HEK293 (cell line): ENCODE measurements around the gene HES7.

Experiments
- CTCF ChIA-PET: fragments of 350-600 bp; formaldehyde crosslinking; extraction: SDS; loops from one replicate; lab custom pipeline; 2021; ENCODE audit warnings: antibody characterized with exemption; lab: Yijun Ruan, JAX
- POLR2A ChIA-PET: fragments of 300-600 bp; formaldehyde crosslinking; extraction: SDS; loops from one replicate; lab custom pipeline; 2020; ENCODE audit warnings: antibody characterized with exemption, inconsistent platforms; lab: Yijun Ruan, JAX
- H3K27ac ChIP-seq: fragments of 200-500 bp; sonication (Bioruptor generic); 2 replicates; pipeline ENCODE4 v1.5.1; 2014; ENCODE audit warnings: low read depth, low read length, control low read depth, inconsistent platforms; ENCODE audit errors: extremely low read depth
- H3K36me3 ChIP-seq, 2 experiments: fragments of 200-500 bp in 1 of 2; sonication (Bioruptor generic) in 1 of 2; 1 replicate in 1 of 2; 2 replicates in 1 of 2; pipeline ENCODE4 v1.5.1; 2014 to 2017; ENCODE audit warnings: inconsistent platforms in 2 of 2, low read length in 2 of 2; ENCODE audit not compliant: control insufficient read depth in 2 of 2, insufficient read depth in 1 of 2
- H3K4me1 ChIP-seq: fragments of 200-500 bp; sonication (Bioruptor generic); 2 replicates; pipeline ENCODE4 v1.5.1; 2014; ENCODE audit warnings: mild to moderate bottlenecking, low read length, inconsistent platforms; ENCODE audit not compliant: control insufficient read depth, insufficient read depth
- H3K4me3 ChIP-seq: 2 replicates; pipeline ENCODE4 v1.5.1; 2011; ENCODE audit warnings: low read depth, mild to moderate bottlenecking, control low read depth, low read length, moderate library complexity
- H3K9me3 ChIP-seq: fragments of 200-500 bp; sonication (Bioruptor generic); 2 replicates; pipeline ENCODE4 v1.5.1; 2014; ENCODE audit warnings: low read depth, low read length, inconsistent platforms; ENCODE audit not compliant: control insufficient read depth, insufficient read depth
- AEBP2 ChIP-seq: fragments of 450-650 bp; formaldehyde crosslinking; IDR thresholded peaks from 2 replicates; pipeline ENCODE4 v1.5.1; 2016; ENCODE audit warnings: missing biosample characterization, missing genetic modification characterization, borderline replicate concordance
- BCL11B ChIP-seq: fragments of 450-650 bp; formaldehyde crosslinking; IDR thresholded peaks from 2 replicates; pipeline ENCODE4 v1.5.1; 2016; ENCODE audit warnings: low read depth, missing biosample characterization, missing genetic modification characterization
- IKZF3 ChIP-seq: fragments of 450-650 bp; IDR thresholded peaks from 2 replicates; pipeline ENCODE4 v1.5.0; 2018; ENCODE audit warnings: missing biosample characterization, mild to moderate bottlenecking, missing genetic modification characterization, moderate library complexity
- KLF7 ChIP-seq: fragments of 450-650 bp; formaldehyde crosslinking; IDR thresholded peaks from 2 replicates; pipeline ENCODE4 v1.5.1; 2016; ENCODE audit warnings: missing biosample characterization, missing genetic modification characterization, borderline replicate concordance
- MYNN ChIP-seq: fragments of 450-650 bp; formaldehyde crosslinking; IDR thresholded peaks from 2 replicates; pipeline ENCODE4 v1.5.1; 2016; ENCODE audit warnings: missing biosample characterization, missing genetic modification characterization, borderline replicate concordance
- ZBTB44 ChIP-seq: fragments of 450-650 bp; IDR thresholded peaks from 2 replicates; pipeline ENCODE4 v1.5.1; 2018; ENCODE audit warnings: missing biosample characterization, mild to moderate bottlenecking, missing genetic modification characterization
- ZNF114 ChIP-seq: fragments of 450-650 bp; formaldehyde crosslinking; IDR thresholded peaks from 2 replicates; pipeline ENCODE4 v1.5.0; 2017; ENCODE audit warnings: missing biosample characterization, missing genetic modification characterization
- ZNF132 ChIP-seq: fragments of 450-650 bp; formaldehyde crosslinking; IDR thresholded peaks from 2 replicates; pipeline ENCODE4 v1.5.1; 2017; ENCODE audit warnings: missing biosample characterization, missing genetic modification characterization, borderline replicate concordance
- ZNF24 ChIP-seq: fragments of 450-650 bp; formaldehyde crosslinking; IDR thresholded peaks from 2 replicates; pipeline ENCODE4 v1.5.1; 2016; ENCODE audit warnings: missing biosample characterization, missing genetic modification characterization
- ZNF292 ChIP-seq: fragments of 450-650 bp; formaldehyde crosslinking; IDR thresholded peaks from 2 replicates; pipeline ENCODE4 v1.5.1; 2016; ENCODE audit warnings: low read depth, missing biosample characterization, missing genetic modification characterization, borderline replicate concordance
- ZNF311 ChIP-seq: fragments of 450-650 bp; formaldehyde crosslinking; IDR thresholded peaks from 2 replicates; pipeline ENCODE4 v1.5.1; 2017; ENCODE audit warnings: missing biosample characterization, missing genetic modification characterization, borderline replicate concordance
- ZNF404 ChIP-seq: fragments of 450-650 bp; formaldehyde crosslinking; IDR thresholded peaks from 2 replicates; pipeline ENCODE4 v1.5.1; 2017; ENCODE audit warnings: missing biosample characterization, missing genetic modification characterization
- ZNF433 ChIP-seq: fragments of 450-650 bp; formaldehyde crosslinking; IDR thresholded peaks from 2 replicates; pipeline ENCODE4 v1.5.1; 2016; ENCODE audit warnings: missing biosample characterization, missing genetic modification characterization, low read depth
- ZNF473 ChIP-seq: fragments of 450-650 bp; formaldehyde crosslinking; IDR thresholded peaks from 2 replicates; pipeline ENCODE4 v1.5.1; 2017; ENCODE audit warnings: missing biosample characterization, missing genetic modification characterization
- ZNF621 ChIP-seq: fragments of 450-650 bp; formaldehyde crosslinking; IDR thresholded peaks from 2 replicates; pipeline ENCODE4 v1.5.1; 2017; ENCODE audit warnings: missing biosample characterization, missing genetic modification characterization
- ZNF626 ChIP-seq: fragments of 450-650 bp; sonication (Bioruptor Pico); formaldehyde crosslinking; IDR thresholded peaks from 2 replicates; pipeline ENCODE4 v1.5.1; 2018; ENCODE audit warnings: missing biosample characterization, missing genetic modification characterization, inconsistent platforms
- ZNF629 ChIP-seq: fragments of 450-650 bp; formaldehyde crosslinking; IDR thresholded peaks from 2 replicates; pipeline ENCODE4 v1.5.1; 2017; ENCODE audit warnings: missing biosample characterization, missing genetic modification characterization
- ZNF658 ChIP-seq: fragments of 450-650 bp; formaldehyde crosslinking; IDR thresholded peaks from 2 replicates; pipeline ENCODE4; 2016; ENCODE audit warnings: missing biosample characterization, missing genetic modification characterization
- ZNF777 ChIP-seq: fragments of 450-650 bp; formaldehyde crosslinking; IDR thresholded peaks from 2 replicates; pipeline ENCODE4 v1.5.1; 2017; ENCODE audit warnings: missing biosample characterization, missing genetic modification characterization, borderline replicate concordance
- ZNF837 ChIP-seq: fragments of 450-650 bp; formaldehyde crosslinking; IDR thresholded peaks from 2 replicates; pipeline ENCODE4 v1.5.1; 2016; ENCODE audit warnings: missing biosample characterization, missing genetic modification characterization
- ZSCAN5A ChIP-seq: fragments of 450-650 bp; formaldehyde crosslinking; IDR thresholded peaks from 2 replicates; pipeline ENCODE4 v1.5.1; 2016; ENCODE audit warnings: missing biosample characterization, missing genetic modification characterization
- TF ChIP-seq, protein P1 (sequence below): fragments of 450-650 bp; formaldehyde crosslinking; IDR thresholded peaks from 2 replicates; pipeline ENCODE4 v1.5.1; 2016; ENCODE audit warnings: missing biosample characterization, missing genetic modification characterization
- TF ChIP-seq, protein P2 (sequence below): fragments of 450-650 bp; formaldehyde crosslinking; conservative IDR thresholded peaks from 2 replicates; pipeline ENCODE4 v1.5.1; 2016; ENCODE audit warnings: low read depth, missing biosample characterization, missing genetic modification characterization
- TF ChIP-seq, protein P3 (sequence below): fragments of 450-650 bp; formaldehyde crosslinking; IDR thresholded peaks from 2 replicates; pipeline ENCODE4 v1.5.1; 2016; ENCODE audit warnings: missing biosample characterization, missing genetic modification characterization

The HES7 gene

GRCh38 chr17:8072341-8072728 lies 51.6 kb downstream of the HES7 start:
- H3K4me1 ChIP-seq, result no peaks in the 10 kb centered on the region
- H3K27ac ChIP-seq, result no peak overlapping the region
- H3K4me3 ChIP-seq, result no peak overlapping the region
- ChIA-PET CTCF (interaction anchor here (0.9 to 27.3 kb wide), 5 partner anchors 8 to 47 kb away, joined by 3 to 561 read pairs (median 76); partner anchors contain the start of genes ALOX12B and ALOXE3), POLR2A (no interaction called here)
- H3K36me3 ChIP-seq, result no peaks in the 10 kb centered on the region
- no peaks in the 10 kb centered on the region for H3K9me3 ChIP-seq
- TF ChIP-seq, protein P1, sequence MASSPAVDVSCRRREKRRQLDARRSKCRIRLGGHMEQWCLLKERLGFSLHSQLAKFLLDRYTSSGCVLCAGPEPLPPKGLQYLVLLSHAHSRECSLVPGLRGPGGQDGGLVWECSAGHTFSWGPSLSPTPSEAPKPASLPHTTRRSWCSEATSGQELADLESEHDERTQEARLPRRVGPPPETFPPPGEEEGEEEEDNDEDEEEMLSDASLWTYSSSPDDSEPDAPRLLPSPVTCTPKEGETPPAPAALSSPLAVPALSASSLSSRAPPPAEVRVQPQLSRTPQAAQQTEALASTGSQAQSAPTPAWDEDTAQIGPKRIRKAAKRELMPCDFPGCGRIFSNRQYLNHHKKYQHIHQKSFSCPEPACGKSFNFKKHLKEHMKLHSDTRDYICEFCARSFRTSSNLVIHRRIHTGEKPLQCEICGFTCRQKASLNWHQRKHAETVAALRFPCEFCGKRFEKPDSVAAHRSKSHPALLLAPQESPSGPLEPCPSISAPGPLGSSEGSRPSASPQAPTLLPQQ (tag by site-specific recombination), result no peak
- no peak for TF ChIP-seq ZNF292 (tag by site-specific recombination)
- no peak for TF ChIP-seq ZNF132 (tag by site-specific recombination)
- TF ChIP-seq AEBP2 (tag by site-specific recombination), result no peak
- TF ChIP-seq ZNF433 (tag by site-specific recombination), result no peak
- TF ChIP-seq ZNF837 (tag by site-specific recombination), result no peak
- TF ChIP-seq, protein P2, sequence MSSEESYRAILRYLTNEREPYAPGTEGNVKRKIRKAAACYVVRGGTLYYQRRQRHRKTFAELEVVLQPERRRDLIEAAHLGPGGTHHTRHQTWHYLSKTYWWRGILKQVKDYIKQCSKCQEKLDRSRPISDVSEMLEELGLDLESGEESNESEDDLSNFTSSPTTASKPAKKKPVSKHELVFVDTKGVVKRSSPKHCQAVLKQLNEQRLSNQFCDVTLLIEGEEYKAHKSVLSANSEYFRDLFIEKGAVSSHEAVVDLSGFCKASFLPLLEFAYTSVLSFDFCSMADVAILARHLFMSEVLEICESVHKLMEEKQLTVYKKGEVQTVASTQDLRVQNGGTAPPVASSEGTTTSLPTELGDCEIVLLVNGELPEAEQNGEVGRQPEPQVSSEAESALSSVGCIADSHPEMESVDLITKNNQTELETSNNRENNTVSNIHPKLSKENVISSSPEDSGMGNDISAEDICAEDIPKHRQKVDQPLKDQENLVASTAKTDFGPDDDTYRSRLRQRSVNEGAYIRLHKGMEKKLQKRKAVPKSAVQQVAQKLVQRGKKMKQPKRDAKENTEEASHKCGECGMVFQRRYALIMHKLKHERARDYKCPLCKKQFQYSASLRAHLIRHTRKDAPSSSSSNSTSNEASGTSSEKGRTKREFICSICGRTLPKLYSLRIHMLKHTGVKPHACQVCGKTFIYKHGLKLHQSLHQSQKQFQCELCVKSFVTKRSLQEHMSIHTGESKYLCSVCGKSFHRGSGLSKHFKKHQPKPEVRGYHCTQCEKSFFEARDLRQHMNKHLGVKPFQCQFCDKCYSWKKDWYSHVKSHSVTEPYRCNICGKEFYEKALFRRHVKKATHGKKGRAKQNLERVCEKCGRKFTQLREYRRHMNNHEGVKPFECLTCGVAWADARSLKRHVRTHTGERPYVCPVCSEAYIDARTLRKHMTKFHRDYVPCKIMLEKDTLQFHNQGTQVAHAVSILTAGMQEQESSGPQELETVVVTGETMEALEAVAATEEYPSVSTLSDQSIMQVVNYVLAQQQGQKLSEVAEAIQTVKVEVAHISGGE (tag by site-specific recombination), result no peak
- no peak for TF ChIP-seq ZNF473 (tag by site-specific recombination)
- TF ChIP-seq ZSCAN5A (tag by site-specific recombination), result no peak
- TF ChIP-seq ZNF311 (tag by site-specific recombination), result no peak
- no peak for TF ChIP-seq ZNF114 (tag by site-specific recombination)
- no peak for TF ChIP-seq ZNF658 (tag by site-specific recombination)
- TF ChIP-seq IKZF3 (tag by site-specific recombination), result no peak

- no peak overlapping the region for H3K4me3 ChIP-seq
- H3K27ac ChIP-seq, result no peak overlapping the region
- no peaks in the 10 kb centered on the region for H3K4me1 ChIP-seq
- ChIA-PET POLR2A (no interaction called here), CTCF (interaction anchor here (0.6 to 27.3 kb wide), 7 partner anchors 8 to 1318 kb away, joined by 3 to 561 read pairs (median 54); partner anchors contain the start of genes ALOX12B and ALOXE3)
- no peaks in the 10 kb centered on the region for H3K36me3 ChIP-seq
- no peaks in the 10 kb centered on the region for H3K9me3 ChIP-seq
- TF ChIP-seq ZBTB44 (tag by site-specific recombination) (no peak), MYNN (tag by site-specific recombination) (no peak), ZNF24 (tag by site-specific recombination) (no peak), KLF7 (tag by site-specific recombination) (no peak), ZNF626 (tag by site-specific recombination) (no peak), ZNF404 (tag by site-specific recombination) (no peak), ZNF621 (tag by site-specific recombination) (no peak), BCL11B (tag by site-specific recombination) (no peak), ZNF629 (tag by site-specific recombination) (no peak), ZNF777 (tag by site-specific recombination) (no peak)
- TF ChIP-seq, protein P3, sequence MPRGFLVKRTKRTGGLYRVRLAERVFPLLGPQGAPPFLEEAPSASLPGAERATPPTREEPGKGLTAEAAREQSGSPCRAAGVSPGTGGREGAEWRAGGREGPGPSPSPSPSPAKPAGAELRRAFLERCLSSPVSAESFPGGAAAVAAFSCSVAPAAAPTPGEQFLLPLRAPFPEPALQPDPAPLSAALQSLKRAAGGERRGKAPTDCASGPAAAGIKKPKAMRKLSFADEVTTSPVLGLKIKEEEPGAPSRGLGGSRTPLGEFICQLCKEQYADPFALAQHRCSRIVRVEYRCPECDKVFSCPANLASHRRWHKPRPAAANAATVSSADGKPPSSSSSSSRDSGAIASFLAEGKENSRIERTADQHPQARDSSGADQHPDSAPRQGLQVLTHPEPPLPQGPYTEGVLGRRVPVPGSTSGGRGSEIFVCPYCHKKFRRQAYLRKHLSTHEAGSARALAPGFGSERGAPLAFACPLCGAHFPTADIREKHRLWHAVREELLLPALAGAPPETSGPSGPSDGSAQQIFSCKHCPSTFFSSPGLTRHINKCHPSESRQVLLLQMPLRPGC, result no peak
Measured at GRCh38 chr17:8071496-8071895, 52.4 kb downstream of the HES7 start.
